AG10803 (cell line): ENCODE results near the gene SAC3D1.

ENCODE experiments used
- DNase-seq: peaks from one replicate; pipeline ENCODE4 v3.0.0; 2010; ENCODE audit warnings: low read depth
- H3K4me3 ChIP-seq: 2 replicates; pipeline ENCODE4 v1.5.1; 2011; ENCODE audit warnings: mild to moderate bottlenecking, low read length, control low read depth
- TF ChIP-seq, protein P1 (sequence below): conservative IDR thresholded peaks from 2 replicates; pipeline ENCODE4 v1.5.1; 2011; ENCODE audit warnings: mild to moderate bottlenecking, low read length, control low read depth, inconsistent platforms

SAC3D1 gene

DNA sequence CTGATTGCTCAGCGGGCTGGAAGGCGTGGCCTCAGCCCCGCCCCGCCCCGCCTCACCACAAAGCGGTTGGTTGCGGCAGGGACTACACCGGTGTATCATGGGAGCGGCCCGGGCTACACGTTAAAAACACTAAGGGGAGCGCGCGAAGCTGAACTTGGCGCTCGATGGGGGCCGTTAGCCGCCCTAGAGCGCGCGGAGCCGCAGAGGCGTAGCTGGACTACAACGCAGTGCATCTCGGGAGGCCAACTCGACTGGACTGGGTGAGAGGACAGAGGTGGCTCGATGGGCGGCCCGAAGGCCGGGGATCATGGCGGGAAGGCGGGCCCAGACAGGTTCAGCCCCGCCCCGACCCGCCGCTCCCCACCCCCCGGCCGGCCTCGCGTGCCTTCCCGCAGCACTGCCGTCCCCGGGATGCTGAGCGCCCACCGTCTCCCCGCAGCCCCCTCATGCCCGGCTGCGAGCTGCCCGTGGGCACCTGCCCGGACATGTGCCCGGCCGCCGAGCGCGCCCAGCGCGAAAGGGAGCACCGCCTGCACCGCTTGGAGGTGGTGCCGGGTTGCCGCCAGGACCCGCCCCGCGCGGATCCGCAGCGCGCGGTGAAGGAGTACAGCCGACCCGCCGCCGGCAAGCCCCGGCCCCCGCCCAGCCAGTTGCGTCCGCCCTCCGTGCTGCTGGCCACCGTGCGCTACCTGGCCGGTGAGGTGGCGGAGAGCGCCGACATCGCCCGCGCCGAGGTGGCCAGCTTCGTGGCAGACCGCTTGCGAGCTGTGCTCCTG lies at the start of gene SAC3D1:
Gene SAC3D1 (plus strand): TSS at position 364 of the 776 bp plus-strand sequence. CDS start 83 bp downstream, at position 447.
- H3K4me3 ChIP-seq, result peak within 1 kb of the TSS; percentile 70
- TF ChIP-seq, protein P1, sequence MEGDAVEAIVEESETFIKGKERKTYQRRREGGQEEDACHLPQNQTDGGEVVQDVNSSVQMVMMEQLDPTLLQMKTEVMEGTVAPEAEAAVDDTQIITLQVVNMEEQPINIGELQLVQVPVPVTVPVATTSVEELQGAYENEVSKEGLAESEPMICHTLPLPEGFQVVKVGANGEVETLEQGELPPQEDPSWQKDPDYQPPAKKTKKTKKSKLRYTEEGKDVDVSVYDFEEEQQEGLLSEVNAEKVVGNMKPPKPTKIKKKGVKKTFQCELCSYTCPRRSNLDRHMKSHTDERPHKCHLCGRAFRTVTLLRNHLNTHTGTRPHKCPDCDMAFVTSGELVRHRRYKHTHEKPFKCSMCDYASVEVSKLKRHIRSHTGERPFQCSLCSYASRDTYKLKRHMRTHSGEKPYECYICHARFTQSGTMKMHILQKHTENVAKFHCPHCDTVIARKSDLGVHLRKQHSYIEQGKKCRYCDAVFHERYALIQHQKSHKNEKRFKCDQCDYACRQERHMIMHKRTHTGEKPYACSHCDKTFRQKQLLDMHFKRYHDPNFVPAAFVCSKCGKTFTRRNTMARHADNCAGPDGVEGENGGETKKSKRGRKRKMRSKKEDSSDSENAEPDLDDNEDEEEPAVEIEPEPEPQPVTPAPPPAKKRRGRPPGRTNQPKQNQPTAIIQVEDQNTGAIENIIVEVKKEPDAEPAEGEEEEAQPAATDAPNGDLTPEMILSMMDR, result no peak
- DNase-seq, result peak; percentile 91

DNA sequence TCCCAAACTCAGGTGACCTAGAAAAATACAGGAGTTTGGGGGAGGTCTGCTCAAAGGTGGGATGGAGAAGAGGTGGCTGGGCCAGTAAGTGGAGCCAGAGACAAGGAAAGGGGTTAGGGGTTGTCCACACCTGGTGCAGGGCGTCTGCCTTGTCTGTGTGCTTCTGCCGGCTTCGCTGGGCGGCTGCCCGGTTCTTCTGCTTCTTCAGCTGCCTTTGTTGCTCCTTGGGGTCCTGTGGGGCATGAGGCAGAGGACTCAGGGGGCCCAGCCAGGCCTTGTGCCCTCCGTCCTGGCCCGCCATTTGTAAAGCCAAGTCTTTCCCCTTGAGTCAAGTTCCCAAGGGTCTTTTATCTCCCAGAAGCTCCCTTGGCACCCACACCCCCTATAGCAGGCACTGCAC lies 46.7 kb upstream of the SAC3D1 start:
- TF ChIP-seq, protein P1, result no peak
- DNase-seq, result no peak

DNA sequence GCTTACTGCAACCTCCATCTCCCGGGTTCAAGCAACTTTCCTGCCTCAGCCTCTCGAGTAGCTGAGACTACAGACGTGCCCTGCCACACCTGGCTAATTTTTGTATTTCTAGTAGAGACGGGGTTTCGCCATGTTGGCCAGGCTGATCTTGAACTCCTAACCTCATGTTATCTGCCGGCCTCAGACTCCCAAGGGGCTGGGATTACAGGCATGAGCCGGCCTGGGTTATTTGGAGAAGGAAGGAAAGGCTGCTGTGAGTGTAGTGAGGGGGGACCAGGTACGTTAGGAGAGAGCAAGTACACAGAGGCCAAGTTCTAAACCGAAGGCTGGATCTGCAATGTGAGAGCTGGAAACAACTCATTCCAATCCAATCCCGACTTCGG lies 44.7 kb upstream of the SAC3D1 start:
- peak overlapping the region; percentile 53 for H3K4me3 ChIP-seq
- TF ChIP-seq, protein P1, result no peak
- DNase-seq, result no peak

More for the DNA sequence above, 46.7 kb upstream of the SAC3D1 start:
- H3K4me3 ChIP-seq, result no peak overlapping the region

DNA sequence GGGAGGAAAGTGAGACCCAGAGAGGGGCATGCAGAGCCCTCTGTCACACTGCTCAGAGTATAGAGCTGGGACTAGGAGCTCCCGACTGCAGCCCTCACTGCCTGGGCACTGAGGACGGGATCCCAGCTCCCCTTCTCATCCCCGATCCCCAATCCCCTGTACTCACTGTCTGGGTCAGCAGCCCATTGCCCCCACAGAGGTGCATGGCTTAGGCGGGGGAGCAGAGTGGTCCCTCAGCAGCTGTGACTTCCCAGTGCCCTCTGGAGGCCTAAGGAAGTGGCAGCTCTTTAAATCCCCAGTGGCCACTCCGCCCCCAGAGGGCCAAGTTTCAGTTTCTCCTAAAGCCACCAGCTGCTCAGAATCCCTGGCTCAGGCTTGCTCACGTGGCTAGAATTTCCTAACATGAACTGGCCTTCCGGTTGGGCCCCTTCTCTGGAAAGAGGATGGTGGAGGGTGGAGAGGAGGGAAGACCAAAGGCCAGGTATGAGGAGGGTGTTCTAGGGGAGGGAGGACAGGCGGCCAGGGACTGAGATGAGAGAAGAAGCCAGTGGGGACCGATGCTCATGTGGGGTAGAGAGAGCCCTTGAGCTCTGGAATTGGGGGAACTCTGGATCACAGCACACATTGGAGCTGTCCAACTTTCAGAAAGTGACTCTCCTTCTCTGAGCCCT lies 44.2 kb upstream of the SAC3D1 start, which contains the start of gene BATF2:
Gene BATF2 (minus strand): TSS at position 262 of the 671 bp plus-strand sequence. CDS start 57 bp downstream, at position 205.
- H3K4me3 ChIP-seq, result peak within 1 kb of the TSS; percentile 53
- TF ChIP-seq, protein P1, result peak; percentile 47
- peak; percentile 73 for DNase-seq

GRCh38 chr11:64998141-64998540 lies 42.9 kb upstream of the SAC3D1 start:
- no peak for DNase-seq
- TF ChIP-seq, protein P1, result no peak
- H3K4me3 ChIP-seq, result no peak overlapping the region

DNA sequence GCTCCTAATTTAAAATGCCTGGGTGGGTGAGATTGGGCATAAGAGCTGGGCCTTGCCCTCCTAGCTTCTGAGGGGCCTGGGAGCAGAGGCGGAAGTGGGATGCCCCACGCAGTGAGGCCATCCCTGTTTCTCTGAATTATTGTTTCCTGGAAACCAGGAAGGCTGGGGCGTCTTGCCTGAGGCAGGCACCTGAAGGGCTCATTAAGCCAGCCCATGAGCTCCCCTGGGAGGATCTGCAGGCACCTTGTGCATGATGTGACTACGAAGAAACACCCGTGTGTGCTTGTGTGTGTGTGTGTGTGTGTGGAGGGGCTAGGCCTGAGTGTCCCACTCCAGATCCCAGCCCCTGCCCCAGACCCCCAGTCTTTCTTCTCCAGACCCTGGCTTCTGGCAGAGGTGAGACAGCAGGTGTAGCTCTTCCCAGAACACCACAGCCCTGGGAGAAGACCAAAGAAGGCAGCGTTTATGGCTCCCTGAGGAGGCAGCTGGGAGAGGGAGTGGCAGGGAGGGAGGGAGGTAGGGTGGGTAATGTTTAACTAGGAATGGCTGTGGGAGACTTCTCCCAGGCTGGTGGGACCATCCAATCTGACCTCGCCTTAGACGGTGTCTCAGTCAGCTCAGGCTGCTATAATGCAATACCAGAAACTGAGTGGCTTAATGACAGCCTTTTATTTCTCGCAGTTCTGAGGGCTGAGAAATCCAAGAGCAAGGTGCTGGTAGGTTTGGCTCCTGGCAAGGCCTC lies 42.1 kb upstream of the SAC3D1 start:
- TF ChIP-seq, protein P1, result no peak
- H3K4me3 ChIP-seq, result no peak overlapping the region
- DNase-seq, result no peak
